Fibroblast of skin of abdomen (primary cell): ENCODE data around the gene RASIP1. TPM values are rescaled to one million over a fixed set of nuclear protein-coding genes. Genes with fewer than 3 reads are reported as not detected.
"Not testable (repeated sequence)": the region's sequence is repeated elsewhere in the genome, so short reads cannot be mapped to it uniquely, and the experiment has no call there.

Experiments
- DNase-seq: peaks from one replicate; pipeline ENCODE4 v3.0.0-alpha.2; 2013
- polyA plus RNA-seq, 2 experiments: library from polyadenylated mRNA; unstranded; fragments of 120-200 nt; gene quantifications; one replicate each; pipeline ENCODE4 v1.2.1, GENCODE V29; 2013; ENCODE audit not compliant: insufficient read length in 2 of 2

RASIP1 gene, protein sequence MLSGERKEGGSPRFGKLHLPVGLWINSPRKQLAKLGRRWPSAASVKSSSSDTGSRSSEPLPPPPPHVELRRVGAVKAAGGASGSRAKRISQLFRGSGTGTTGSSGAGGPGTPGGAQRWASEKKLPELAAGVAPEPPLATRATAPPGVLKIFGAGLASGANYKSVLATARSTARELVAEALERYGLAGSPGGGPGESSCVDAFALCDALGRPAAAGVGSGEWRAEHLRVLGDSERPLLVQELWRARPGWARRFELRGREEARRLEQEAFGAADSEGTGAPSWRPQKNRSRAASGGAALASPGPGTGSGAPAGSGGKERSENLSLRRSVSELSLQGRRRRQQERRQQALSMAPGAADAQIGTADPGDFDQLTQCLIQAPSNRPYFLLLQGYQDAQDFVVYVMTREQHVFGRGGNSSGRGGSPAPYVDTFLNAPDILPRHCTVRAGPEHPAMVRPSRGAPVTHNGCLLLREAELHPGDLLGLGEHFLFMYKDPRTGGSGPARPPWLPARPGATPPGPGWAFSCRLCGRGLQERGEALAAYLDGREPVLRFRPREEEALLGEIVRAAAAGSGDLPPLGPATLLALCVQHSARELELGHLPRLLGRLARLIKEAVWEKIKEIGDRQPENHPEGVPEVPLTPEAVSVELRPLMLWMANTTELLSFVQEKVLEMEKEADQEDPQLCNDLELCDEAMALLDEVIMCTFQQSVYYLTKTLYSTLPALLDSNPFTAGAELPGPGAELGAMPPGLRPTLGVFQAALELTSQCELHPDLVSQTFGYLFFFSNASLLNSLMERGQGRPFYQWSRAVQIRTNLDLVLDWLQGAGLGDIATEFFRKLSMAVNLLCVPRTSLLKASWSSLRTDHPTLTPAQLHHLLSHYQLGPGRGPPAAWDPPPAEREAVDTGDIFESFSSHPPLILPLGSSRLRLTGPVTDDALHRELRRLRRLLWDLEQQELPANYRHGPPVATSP
- 1.4 TPM for polyA plus RNA-seq (2013, experiment 1 of 2; ENCODE audit: insufficient read length)
- 2.1 TPM for polyA plus RNA-seq (2013, experiment 2 of 2; ENCODE audit: insufficient read length)

DNA sequence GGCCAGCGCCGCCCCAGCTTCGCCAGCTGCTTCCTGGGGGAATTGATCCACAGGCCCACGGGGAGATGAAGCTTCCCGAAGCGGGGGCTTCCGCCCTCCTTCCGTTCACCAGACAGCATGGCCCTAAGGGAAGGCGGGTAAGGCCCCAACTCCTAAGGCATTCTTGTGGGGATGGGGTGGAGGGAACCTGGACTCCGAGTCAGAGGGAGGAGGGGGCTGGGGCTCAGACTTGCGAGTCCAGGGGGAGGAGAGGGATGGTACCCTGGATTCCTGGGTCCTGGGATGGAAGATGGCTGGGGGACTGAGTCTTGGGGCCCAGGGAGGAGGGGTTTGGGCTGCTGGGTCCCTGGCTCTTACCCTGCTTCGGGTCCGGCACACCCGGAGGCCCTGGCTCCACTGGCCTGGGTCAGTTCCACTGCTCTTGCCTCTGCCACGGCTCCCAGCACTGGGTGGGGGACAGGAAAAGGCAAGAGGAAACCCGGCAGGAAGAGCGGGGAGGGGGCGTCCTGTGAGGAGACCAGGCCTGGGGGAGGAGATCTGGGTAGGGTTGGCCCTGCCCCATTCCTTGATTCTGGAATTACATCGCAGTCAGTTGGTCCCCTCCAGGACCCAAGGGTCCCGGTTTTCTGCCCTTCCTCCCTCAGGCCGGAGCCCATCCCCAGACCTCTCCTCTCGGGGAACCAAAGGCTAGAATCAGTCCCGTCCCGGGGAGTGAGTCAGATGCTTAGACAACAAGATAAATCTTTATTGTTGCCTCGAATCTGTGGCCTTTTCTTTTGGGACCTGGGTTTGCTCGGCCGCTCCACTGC lies at the start of gene RASIP1:
Gene RASIP1, minus strand, starts transcription at position 447 of the 809 bp plus-strand sequence. Its CDS starts 328 bp downstream, at position 119.
- DNase-seq = no peak

DNA sequence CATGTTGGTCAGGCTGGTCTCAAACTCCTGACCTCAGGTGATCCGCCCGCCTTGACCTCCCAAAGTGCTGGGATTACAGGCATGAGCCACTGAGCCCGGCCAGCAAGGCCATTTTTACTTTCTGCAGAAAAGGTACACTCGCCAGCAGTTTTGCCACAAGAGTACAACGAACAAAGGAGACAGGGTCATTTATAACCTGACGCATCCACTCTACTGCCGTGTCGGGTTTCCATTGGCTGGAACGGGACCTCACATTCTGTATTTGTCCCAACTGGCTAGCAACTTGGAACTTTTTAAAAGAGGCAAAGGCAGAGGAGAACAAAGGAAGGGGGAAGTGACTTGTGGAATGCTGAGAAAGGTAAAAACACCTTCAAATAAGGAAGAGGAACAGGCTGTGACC lies 46.9 kb upstream of the RASIP1 start:
- not testable (repeated sequence) for DNase-seq

DNA sequence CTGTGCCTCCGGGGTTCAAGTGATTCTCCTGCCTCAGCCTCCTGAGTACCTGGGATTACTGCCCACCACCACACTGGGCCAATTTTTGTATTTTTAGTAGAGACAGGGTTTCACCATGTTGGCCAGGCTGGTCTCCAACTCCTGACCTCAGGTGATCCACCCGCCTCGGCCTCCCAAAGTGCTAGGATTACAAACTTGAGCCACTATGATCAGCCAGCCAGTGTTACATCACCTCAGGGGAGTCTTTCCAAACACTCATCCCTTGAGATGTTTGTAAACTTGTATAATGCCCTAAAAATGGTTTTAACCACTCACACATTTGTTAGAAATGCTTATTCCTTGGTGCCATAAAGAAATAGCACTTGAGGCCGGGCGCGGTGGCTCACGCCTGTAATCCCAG lies 46.0 kb upstream of the RASIP1 start:
- not testable (repeated sequence) for DNase-seq

DNA sequence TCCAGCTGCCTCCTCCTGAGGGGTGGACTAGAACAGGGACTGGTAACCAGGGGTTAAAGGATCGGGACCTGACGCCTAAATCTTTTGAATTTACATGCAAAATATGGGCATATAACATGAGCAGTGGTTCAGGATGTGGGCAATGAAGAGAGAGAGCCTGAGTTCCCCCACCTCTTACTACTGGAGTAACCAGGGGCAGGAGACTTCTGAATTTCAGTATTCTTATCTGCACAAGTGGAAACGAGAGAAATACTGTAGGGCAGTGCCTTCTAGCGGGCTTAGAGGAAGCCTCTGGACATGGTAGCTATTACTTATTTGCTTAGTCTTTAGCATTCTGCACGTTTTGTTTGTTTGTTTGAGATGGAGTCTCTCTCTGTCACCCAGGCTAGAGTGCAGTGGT lies 44.1 kb upstream of the RASIP1 start:
- DNase-seq = no peak

DNA sequence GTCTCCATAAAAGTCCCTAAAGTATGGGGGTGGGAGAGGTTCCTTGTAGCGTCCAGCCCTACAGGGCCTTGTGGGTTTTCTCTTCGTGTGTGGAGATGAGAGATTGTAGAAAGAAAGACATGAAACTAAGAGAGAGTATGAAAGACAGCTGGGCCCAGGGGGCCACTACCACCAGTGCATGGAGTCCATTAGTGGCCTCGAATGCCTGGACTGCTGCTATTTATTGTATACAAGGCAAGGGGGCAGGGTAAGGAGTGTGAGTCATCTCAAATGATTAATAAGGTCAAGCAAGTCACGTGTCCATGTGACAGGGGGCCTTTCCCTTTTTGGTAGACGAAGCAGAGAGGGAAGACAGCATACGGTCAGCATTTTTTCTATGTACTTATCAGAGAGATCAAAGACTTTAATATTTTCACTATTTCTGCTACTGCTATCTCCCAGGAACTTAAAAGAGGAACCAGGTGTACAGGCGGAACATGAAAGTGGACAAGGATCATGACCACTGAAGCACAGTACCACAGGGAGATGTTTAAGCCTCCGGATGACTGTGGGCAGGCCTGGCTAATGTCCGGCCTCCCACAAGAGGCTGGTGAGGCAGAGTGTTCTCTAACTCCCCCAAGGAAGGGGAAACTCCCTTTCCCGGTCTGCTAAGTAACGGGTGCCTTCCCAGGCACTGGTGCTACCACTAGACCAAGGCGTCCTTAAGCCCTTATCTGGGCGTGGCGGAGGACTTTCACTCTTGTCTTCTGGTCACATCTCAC lies 40.4 kb upstream of the RASIP1 start:
- peak; percentile 38 for DNase-seq

DNA sequence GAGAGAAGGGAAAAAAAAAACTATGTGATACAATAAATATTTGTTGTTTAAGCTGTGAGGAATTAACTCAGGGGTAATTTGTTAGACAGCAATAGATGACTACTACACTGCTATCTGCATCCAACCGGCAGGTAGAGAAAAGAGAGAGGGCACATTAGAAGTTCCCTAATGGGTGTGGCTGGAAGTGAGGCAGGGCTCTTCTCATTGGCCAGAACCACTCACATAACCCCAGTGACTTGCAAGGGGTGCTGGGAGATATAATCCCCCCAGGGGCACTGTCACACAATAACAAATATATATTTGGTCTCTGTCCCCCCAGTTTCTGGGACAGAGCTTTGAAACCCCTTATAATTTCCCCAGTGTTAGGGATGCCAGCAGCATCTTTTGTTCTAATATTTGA lies 39.2 kb upstream of the RASIP1 start:
- DNase-seq = no peak

DNA sequence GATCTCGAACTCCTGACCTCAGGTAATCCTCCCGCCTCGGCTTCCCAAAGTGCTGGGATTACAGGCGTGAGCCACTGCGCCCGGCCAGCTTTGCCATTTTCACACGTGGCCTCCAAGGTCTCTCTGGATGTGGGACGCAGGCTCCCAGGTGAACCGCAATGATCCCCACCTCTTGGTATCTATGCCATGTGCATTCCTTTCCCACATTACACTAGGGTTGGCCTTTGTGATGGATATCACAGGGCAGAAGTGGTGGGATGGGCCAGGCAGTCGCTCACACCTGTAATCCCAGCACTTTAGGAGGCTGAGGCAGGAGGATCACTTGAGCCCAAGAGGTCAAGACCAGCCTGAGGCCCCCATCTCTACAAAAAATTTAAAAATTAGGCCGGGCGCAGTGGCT lies 37.3 kb upstream of the RASIP1 start:
- DNase-seq = no peak

DNA sequence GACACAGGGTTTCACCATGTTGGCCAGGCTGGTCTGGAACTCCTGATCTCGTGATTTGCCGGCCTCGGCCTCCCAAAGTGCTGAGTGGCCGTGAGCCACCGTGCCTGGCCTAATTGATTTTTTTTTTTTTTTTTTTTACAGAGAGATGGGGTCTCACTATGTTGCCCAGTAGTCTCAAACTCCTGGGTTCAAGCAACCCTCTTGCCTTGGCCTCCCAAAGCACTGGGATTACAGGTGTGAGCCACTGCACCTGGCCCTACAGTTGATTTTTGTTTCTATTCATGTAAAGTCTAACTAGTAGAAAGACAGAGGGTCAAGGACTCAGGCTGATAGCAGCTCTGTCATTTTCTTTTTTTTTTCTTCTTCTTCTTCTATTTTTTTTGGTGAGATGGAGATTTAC lies 36.7 kb upstream of the RASIP1 start:
- DNase-seq = no peak

DNA sequence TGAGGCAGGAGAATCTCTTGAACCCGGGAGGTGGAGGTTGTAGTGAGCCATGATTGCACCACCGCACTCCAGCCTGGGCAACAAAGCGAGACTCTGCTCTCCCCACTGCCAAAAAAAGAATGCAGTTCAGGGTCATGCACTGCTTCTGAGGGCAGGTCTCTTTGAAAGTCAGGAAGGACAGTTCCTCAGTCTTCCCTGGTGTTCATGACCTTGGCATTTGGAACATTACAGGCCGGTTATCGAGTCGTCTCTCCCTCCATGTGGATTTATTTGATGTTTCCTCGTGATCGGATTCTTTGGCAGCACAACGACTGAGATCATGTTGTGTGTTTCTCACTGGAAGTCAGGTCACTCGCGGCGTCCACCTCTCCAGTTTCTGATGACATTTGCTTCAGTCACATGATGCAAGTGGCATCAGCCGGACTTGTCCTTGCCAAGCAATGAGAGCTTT lies 32.1 kb upstream of the RASIP1 start:
- DNase-seq = no peak

DNA sequence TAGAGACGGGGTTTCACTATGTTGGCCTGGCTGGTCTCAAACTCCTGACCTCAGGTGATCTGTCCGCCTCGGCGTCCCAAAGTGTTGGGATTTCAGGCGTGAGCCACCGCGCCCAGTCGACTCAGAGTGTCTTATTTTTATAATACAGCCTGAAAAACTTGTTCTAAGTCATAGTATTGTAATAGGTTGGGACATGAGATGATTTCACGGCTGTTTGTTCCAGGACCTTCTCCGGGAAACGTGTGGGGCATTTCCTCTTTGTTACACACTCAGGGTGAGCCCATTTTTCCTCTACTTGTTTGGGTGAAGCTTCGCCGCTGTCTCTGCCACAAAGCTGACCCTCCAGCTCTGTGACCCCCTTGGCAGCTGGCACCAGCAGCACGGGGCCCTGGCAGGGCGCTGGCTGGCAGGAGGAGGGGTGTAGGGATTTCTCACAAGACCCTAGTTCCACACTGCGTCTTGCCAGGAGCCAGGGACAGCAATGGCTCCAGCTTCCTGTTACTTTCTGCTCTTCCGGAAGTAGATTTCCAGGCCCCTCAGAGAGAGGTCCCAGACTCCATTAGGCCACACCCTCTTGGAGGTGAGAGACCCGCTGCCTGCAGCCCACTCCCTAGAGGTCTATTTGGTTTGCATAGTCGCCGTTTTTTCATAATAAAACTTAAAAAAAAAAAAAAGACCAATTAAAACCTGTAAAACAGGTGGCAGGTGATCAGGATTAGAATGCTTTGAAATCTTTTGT lies 30.5 kb upstream of the RASIP1 start:
- no peak for DNase-seq

DNA sequence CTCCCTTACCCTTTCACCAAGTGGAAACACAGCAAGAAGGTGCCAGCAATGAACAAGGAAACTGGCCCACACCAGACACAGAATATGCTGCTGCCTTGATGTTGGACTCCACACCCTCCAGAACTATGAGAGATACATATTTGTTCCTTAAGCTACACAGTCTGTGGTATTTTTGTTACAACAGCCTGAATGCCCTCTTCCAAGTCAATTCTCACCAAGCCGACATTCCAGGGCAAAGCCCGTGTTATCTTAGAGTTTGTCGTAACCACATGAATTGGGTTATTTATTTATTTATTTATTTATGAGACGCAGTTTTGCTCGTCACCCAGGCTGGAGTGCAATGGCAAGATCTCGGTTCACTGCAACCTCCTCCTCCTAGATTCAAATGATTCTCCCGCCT lies 29.9 kb upstream of the RASIP1 start:
- DNase-seq = peak; percentile 59

DNA sequence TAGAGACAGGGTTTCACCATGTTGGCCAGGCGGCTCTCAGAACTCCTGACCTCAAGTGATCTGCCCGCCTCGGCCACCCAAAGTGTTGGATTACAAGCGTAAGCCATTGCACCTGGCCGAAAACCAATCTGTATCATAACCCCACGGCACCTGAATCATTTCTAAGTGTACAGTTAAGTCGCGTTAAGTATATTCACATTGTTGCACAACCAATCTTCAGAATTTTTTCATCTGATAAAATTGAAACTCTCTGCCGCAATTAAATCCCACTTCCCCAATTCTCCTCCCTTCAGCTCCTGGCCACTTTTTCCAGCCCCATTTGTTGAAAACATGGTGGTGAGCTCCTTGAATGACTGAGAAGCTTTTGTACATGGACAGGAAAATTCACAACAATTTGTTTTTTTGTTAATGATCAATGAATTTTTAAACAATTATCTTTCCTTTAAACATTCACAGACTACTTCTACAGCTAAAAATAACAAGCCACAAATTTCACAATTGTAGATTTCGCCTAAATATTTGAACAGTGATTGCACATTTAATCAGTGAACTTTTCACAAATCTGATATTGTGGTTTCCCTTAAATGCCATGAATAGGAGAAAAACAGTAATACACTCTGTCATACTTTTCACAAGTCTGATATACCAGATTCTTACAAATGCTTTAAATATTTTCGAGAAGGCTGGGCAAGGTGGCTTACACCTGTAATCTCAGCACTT lies 28.7 kb upstream of the RASIP1 start:
- DNase-seq = no peak

DNA sequence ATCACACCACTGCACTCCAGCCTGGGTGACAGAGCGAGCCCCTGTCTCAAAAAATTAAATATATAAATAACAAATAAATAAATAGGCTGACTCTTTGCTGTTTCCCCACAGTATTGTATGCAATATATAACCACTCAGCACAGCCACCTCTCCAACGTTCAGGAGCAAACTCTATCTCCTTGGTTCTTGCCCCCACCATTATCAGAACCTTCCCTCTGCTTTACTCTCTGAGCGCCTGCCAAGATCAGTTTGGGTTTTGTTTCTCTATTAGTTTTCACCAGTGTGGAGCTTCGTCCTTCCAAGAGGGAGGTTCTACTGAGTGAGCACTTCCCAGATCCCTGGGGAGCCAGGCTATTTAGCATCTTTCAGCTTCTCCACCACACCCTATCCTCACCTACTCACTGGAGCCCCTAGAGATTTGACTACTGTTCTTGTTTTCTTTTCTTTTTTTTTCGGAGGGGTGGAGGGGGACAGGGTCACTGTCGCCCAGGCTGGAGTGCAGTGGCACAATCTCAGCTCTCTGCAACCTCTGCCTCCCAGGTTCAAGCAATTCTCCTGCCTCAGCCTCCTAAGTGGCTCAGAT lies 27.9 kb upstream of the RASIP1 start:
- not testable (repeated sequence) for DNase-seq

DNA sequence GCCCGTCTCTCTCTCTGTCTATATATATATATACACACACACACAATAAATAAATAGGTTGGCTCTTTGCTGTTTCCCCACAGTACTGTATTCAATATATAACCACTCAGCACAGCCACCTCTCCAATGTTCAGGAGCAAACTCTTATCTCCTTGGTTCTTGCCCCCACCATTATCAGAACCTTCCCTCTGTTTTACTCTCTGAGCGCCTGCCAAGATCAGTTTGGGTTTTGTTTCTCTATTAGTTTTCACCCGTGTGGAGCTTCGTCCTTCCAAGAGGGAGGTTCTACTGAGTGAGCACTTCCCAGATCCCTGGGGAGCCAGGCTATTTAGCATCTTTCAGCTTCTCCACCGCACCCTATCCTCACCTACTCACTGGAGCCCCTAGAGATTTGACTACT lies 25.4 kb upstream of the RASIP1 start:
- not testable (repeated sequence) for DNase-seq

DNA sequence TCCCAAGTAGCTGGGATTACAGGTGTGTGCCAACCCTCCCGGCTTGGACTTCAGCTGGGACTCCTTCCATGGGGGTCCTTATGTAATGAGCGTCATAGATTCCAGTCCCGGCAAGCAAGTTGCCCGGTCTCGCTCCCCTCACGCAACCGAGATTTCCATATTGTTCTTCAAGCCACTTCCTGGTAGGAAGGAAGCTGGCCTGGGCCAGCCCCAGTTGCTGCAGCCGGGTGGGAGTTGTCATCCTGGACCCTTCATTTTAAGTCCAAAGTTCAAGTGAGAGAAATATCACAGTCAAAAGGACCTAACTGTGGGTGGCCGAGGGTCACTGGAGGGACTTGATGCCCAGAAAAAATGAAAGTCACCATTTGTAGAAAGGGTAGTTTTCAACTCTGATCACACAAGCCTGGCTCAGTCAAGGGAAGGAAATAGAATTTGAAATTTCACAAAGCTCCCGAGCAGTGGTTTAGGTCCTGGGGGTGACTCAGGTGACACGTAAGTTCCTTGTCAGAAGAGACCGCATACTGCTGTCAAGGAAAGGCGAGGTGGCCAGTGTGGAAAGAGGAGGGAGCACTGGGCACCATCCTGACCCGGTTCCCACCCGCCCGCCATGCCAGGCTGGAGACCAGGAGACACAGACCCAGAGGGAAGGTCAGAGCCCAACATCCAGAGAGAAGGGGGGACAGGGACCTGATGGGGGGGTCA lies 20.2 kb upstream of the RASIP1 start:
- no peak for DNase-seq

DNA sequence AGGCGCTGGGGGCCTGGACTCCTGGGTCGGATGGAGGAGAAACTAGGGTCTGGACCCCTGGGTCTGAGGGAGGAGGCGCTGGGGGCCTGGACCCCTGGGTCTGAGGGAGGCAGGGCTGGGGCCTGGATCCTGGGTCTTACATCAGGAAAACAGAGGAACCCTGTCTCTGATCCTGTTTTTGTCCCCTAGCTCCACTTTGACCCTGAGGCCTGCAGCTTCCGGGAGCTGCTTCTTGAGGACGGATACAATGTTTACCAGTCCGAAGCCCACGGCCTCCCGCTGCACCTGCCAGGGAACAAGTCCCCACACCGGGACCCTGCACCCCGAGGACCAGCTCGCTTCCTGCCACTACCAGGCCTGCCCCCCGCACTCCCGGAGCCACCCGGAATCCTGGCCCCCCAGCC lies 17.3 kb upstream of the RASIP1 start:
- DNase-seq = no peak

DNA sequence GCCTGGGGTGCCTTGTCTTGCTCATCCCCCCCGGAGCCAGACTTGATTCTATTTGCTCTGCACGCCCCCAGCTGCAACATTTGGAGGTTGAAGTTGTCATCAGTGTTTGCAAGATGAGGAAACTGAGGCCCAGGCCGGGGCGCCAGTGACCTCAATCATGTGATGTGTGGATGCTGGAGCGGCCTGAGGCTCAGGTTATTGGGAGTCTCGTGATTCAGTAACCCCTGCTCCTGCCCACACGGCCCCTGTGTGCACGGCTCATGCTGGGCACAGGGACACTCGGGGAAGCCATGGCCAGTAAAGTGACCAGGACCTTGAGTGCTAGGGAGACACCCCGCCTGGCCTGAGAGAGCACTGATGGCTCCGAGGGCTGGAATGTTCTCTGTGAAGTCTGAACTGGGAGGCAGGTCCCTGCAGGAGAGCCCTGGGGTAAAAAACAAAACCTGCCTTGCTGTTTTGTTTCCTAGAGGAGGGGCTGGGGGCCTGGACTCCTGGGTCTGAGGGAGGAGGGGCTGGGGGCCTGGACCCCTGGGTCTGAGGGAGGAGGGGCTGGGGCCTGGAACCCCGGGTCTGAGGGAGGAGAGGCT lies 16.8 kb upstream of the RASIP1 start:
- no peak for DNase-seq

DNA sequence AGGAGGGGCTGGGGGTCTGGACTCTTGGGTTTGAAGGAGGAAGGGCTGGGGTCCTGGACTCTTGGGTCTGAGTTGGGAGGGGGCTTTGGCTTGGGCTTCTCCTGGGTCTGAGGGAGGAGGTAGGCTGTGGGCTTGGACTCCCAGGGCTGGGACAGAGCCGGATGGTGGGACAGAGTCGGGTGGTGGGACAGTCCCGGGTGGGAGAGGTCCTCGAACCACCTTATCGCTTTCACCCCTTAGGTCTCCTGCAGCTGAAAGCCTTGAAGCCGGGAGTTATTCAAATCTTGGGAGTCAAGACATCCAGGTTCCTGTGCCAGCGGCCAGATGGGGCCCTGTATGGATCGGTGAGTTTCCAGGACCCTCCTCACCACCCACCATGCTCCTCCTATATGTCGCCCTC lies 16.3 kb upstream of the RASIP1 start:
- DNase-seq = no peak

DNA sequence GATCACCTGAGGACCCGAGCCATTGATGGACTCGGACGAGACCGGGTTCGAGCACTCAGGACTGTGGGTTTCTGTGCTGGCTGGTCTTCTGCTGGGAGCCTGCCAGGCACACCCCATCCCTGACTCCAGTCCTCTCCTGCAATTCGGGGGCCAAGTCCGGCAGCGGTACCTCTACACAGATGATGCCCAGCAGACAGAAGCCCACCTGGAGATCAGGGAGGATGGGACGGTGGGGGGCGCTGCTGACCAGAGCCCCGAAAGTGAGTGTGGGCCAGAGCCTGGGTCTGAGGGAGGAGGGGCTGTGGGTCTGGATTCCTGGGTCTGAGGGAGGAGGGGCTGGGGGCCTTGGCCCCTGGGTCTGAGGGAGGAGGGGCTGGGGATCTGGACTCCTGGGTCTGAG lies 15.8 kb upstream of the RASIP1 start:
- no peak for DNase-seq
